Thyroid gland (tissue), 4 donors: ENCODE measurements around the gene EDEM3. TPM values are rescaled to one million over a fixed set of nuclear protein-coding genes. Genes with fewer than 3 reads are reported as not detected.
"Not testable (repeated sequence)": the region's sequence is repeated elsewhere in the genome, so short reads cannot be mapped to it uniquely, and the experiment has no call there.

ENCODE experiments used
- DNase-seq, 2 donors: peaks; one replicate each; pipeline ENCODE4 v3.0.0-alpha.2; 2019
- H3K27ac ChIP-seq, 3 donors: fragments of 200-600 bp; sonication (generic); 1 replicate in 2 of 3; 2 replicates in 1 of 3; pipeline ENCODE4 v1.5.1; 2016 to 2019; ENCODE audit warnings: mild to moderate bottlenecking in 1 of 3, moderate library complexity in 1 of 3
- H3K27me3 ChIP-seq: fragments of 200-600 bp; sonication (generic); one replicate; pipeline ENCODE4 v1.5.1; 2019
- H3K36me3 ChIP-seq, 2 donors: fragments of 200-600 bp; sonication (generic); one replicate each; pipeline ENCODE4 v1.5.1; 2016 to 2019
- H3K4me1 ChIP-seq, 2 donors: fragments of 200-600 bp; sonication (generic); one replicate each; pipeline ENCODE4 v1.5.1; 2017 to 2019
- H3K4me3 ChIP-seq, 3 donors: fragments of 200-600 bp; sonication (generic); replicated peaks in 1 of 3; 1 replicate in 2 of 3; 2 replicates in 1 of 3; pipeline ENCODE4 v1.5.1; 2016; ENCODE audit warnings: mild to moderate bottlenecking in 1 of 3
- H3K9me3 ChIP-seq: fragments of 200-600 bp; sonication (generic); one replicate; pipeline ENCODE4 v1.5.1; 2017
- CTCF ChIP-seq, 6 experiments: fragments of 200-600 bp in 3 of 6; fragments of 450-650 bp in 3 of 6; sonication (generic) in 3 of 6; IDR thresholded peaks; one replicate each; pipeline ENCODE4 v1.5.1; 2016 to 2019; ENCODE audit warnings: antibody characterized with exemption in 6 of 6, mild to moderate bottlenecking in 2 of 6, inconsistent platforms in 1 of 6, moderate library complexity in 1 of 6
- POLR2A ChIP-seq, 2 donors: fragments of 450-650 bp; IDR thresholded peaks; one replicate each; pipeline ENCODE4 v1.6.1; 2017; ENCODE audit warnings: antibody characterized with exemption in 2 of 2, mild to moderate bottlenecking in 2 of 2, moderate library complexity in 1 of 2
- WGBS, 2 donors: methylation state at CpG; one replicate each; pipeline ENCODE4 v1.1.5; 2017; 5-methylcytosine and 5-hydroxymethylcytosine counted together
- intact Hi-C: fragments of 100-400 bp; cut with DNase I; formaldehyde crosslinking; loops from one replicate; pipeline ENCODE4 v1.15.1; 2023
- total RNA-seq, 4 donors: library from RNA; depleted of rRNA; stranded (reverse); fragments of >200 nt; gene quantifications; one replicate each; pipeline ENCODE4 v1.2.3, GENCODE V29; 2016

Gene EDEM3
- total RNA-seq, 4 donors from 2014 or later: 29.3 to 43.0 (median 35.9) TPM

GRCh38 chr1:184691719-184692324 lies 62.8 kb downstream of the EDEM3 start:
- Histone ChIP-seq H3K27me3 (no peaks in the 10 kb centered on the region), H3K27ac (no peak overlapping the region), H3K4me1 (no peaks in the 10 kb centered on the region), H3K9me3 (no peaks in the 10 kb centered on the region), H3K4me3 (no peak overlapping the region), H3K36me3 (peaks cover 11 to 12% of the 10 kb centered on the region in 2 donors)
- intact Hi-C loops: no loop called here
- TF ChIP-seq CTCF (IDR thresholded peaks at IDR 0.05): peak; percentile 15 to 80 (median 60)
- no peak for TF ChIP-seq POLR2A (IDR thresholded peaks at IDR 0.05)
- no peak for DNase-seq
- WGBS, 2 donors: 18 to 23% methylated on average over 4 of the region's 4 CpGs

- DNase-seq: peak; percentile 39 to 44
- no peak overlapping the region for H3K4me3 ChIP-seq
- no peak overlapping the region for H3K27ac ChIP-seq
- intact Hi-C loops: no loop called here
- 57 to 61% methylated on average over 3 of the region's 3 CpGs for WGBS, 2 donors
- H3K27me3 ChIP-seq: no peaks in the 10 kb centered on the region
- H3K36me3 ChIP-seq: no peaks in the 10 kb centered on the region
- H3K9me3 ChIP-seq: no peaks in the 10 kb centered on the region
- no peak for TF ChIP-seq CTCF (IDR thresholded peaks at IDR 0.05)
- TF ChIP-seq POLR2A (IDR thresholded peaks at IDR 0.05): no peak
- H3K4me1 ChIP-seq: no peaks in the 10 kb centered on the region
These were observed 68.1 kb downstream of the EDEM3 start for GRCh38 chr1:184686540-184686939.

GRCh38 chr1:184685116-184685515 lies 69.5 kb downstream of the EDEM3 start:
- H3K9me3 ChIP-seq: no peaks in the 10 kb centered on the region
- DNase-seq: no peak
- intact Hi-C loops: no loop called here
- no peaks in the 10 kb centered on the region for H3K36me3 ChIP-seq
- H3K27me3 ChIP-seq: no peaks in the 10 kb centered on the region
- WGBS, 2 donors: 76 to 78% methylated on average over 7 of the region's 7 CpGs
- TF ChIP-seq CTCF (IDR thresholded peaks at IDR 0.05) (no peak), POLR2A (IDR thresholded peaks at IDR 0.05) (no peak)
- no peak overlapping the region for H3K27ac ChIP-seq
- no peaks in the 10 kb centered on the region for H3K4me1 ChIP-seq
- no peak overlapping the region for H3K4me3 ChIP-seq

DNA sequence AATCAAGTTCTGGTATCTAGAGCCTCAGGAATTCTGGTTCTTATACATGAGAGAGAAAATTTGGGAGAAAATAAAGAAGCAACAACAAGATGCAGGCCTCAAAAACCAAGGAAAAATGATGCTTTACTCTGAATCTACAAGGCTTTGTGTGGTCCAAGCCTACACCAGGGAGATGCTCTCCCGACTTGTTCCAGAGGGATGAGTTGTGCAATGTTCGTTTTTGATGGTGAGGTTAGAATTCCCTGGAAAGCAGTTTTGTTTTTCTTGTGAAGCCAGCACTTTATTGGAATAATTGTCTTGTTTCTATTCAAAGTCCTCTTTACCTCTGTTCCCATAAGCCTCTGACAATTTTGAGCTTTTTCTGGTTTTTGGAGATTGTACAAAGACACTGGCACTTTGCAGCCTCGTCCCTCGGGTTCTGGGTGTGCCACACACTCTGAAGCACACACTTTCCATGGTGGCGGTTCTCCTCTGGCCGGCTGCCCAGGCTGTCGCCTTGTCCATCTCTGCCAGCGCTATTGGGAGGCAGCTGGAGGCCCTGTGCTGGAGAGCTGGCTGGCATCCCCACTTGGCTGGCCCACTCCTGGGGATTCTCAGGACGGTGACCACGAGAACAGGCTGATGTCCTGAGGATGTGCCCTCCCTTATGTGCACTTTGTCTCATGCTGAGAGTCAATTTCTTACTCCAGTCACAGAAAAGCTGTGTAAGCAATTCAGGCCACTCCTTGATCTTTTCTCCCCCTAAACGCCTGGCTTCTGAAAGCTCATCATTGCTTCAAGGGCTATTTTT lies 70.2 kb downstream of the EDEM3 start:
- intact Hi-C loops: no loop called here
- Histone ChIP-seq H3K9me3 (no peaks in the 10 kb centered on the region), H3K4me3 (no peak overlapping the region), H3K27me3 (no peaks in the 10 kb centered on the region), H3K27ac (no peak overlapping the region), H3K4me1 (no peaks in the 10 kb centered on the region), H3K36me3 (no peaks in the 10 kb centered on the region)
- 28 to 37% methylated on average over 11 of the region's 11 CpGs for WGBS, 2 donors
- DNase-seq: peak; percentile 56 to 67
- TF ChIP-seq POLR2A (IDR thresholded peaks at IDR 0.05) (no peak), CTCF (IDR thresholded peaks at IDR 0.05) (no peak)

GRCh38 chr1:184682956-184683355 lies 71.7 kb downstream of the EDEM3 start:
- Histone ChIP-seq H3K27ac (no peak overlapping the region), H3K36me3 (no peaks in the 10 kb centered on the region), H3K27me3 (no peaks in the 10 kb centered on the region), H3K9me3 (no peaks in the 10 kb centered on the region), H3K4me3 (no peak overlapping the region), H3K4me1 (no peaks in the 10 kb centered on the region)
- TF ChIP-seq CTCF (IDR thresholded peaks at IDR 0.05): no peak
- TF ChIP-seq POLR2A (IDR thresholded peaks at IDR 0.05): no peak
- no peak for DNase-seq
- intact Hi-C loops: no loop called here
- 92 to 94% methylated on average over 3 of the region's 3 CpGs for WGBS, 2 donors

DNA sequence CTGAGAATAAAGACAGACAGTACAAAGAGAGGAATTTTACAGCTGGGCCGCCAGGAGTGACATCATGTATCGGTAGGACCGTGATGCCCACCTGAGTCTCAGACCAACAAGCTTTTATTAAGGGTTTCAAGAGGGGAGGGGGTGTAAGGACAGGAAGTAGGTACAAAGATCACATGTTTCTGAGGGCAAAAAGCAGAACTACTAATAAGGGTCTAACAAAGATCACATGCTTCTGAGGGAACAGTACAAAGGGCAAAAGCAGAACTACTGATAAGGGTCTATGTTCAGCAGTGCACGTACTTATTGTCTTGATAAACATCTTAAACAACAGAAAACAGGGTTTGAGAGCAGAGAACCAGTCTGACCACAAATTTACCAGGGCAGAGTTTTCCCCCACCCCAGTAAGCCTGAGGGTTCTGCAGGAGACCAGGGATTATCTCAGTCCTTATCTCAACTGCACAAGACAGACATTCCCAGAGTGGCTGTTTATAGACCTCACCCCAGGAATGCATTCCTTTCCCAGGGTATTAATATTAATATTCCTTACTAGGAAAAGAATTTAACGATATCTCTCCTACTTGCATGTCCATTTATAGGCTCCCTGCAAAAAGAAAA lies 73.9 kb downstream of the EDEM3 start:
- intact Hi-C loops, H3K9me3 ChIP-seq, H3K4me1 ChIP-seq, H3K36me3 ChIP-seq, H3K4me3 ChIP-seq, H3K27me3 ChIP-seq, H3K27ac ChIP-seq, DNase-seq: not testable (repeated sequence)
- 85 to 98% methylated on average over 5 of the region's 5 CpGs for WGBS, 2 donors

DNA sequence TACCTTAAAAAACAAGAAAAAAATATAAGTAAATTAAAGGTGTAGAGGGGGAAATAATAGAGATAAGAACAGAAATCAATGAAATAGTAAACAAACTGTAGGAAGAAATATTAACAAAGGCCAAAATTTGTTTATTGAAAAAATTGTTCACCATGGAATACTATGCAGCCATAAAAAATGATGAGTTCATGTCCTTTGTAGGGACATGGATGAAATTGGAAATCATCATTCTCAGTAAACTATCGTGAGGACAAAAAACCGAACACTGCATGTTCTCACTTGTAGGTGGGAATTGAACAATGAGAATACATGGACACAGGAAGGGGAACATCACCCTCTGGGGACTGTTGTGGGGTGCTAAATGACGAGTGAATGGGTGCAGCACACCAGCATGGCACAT lies 75.2 kb downstream of the EDEM3 start:
- H3K4me1 ChIP-seq, H3K9me3 ChIP-seq, H3K4me3 ChIP-seq, DNase-seq, intact Hi-C loops, H3K27me3 ChIP-seq, H3K27ac ChIP-seq, H3K36me3 ChIP-seq: not testable (repeated sequence)
- 85% methylated on average over 3 of the region's 3 CpGs for WGBS, 2 donors
